ENCODE measurements around the gene VRK3.

DNA sequence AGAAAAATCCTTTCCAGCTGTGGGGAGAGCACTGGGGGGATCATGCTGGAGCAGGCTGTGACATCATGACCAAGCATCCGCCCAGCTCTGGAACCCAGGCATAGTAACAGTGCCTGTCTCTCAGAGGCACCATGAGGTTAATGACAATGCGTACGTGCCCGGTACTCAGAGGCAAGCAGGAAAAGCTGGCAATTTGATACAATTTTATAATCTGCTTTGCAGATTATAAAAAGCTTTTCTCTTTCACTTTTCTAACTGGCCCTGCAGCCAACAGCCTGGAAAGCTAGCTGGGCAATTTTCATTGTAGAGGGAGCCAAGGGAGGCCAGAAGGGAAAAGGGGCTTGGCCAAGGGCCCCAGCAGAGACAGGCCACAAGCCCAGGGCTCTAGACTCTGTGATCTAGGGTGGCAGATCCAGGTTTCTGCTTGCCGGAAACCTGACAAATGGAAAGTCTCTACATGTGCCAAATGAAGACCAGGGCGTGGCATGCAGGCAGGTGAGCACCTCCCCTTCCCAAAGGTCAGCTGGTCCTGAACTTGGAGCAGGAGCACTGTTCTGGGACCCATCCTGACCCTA, 22.7 kb downstream of the VRK3 start:
- TF ChIP-seq CTCF (IDR thresholded peaks at IDR 0.05; ENCODE audit: borderline replicate concordance, extremely low read depth, low read length, poor library complexity, severe bottlenecking) (no peak), EZH2 (IDR thresholded peaks at IDR 0.05; ENCODE audit: borderline replicate concordance, low read depth, low read length, severe bottlenecking) (no peak)
